Right lobe of liver (tissue), 6 donors: ENCODE measurements around the gene OR10D3. TPM values are rescaled to one million over a fixed set of nuclear protein-coding genes. Genes with fewer than 3 reads are reported as not detected.

ENCODE experiments used
- ATAC-seq, 4 donors: fragments of 200-7000 bp; cut with Tn5 transposase; one replicate each; pipeline ENCODE4 v1.9.1; 2020; ENCODE audit warnings: mild to moderate bottlenecking in 4 of 4, moderate library complexity in 4 of 4
- DNase-seq, 3 donors: peaks; one replicate each; pipeline ENCODE4 v3.0.0-alpha.2; 2020
- H3K27ac ChIP-seq, 3 donors: fragments of 200-600 bp; one replicate each; pipeline ENCODE4 v1.8.0; 2022
- H3K27me3 ChIP-seq, 2 donors: fragments of 200-600 bp; one replicate each; pipeline ENCODE4 v1.8.0; 2022
- H3K36me3 ChIP-seq, 4 donors: fragments of 200-600 bp; sonication (generic) in 1 of 4; one replicate each; pipeline versions ENCODE4 v1.5.1 to v1.8.0; 2017 to 2022; ENCODE audit warnings: control low read depth in 1 of 4
- H3K4me1 ChIP-seq, 4 donors: fragments of 200-600 bp; sonication (generic) in 1 of 4; one replicate each; pipeline versions ENCODE4 v1.5.1 to v1.8.0; 2017 to 2022; ENCODE audit warnings: control low read depth in 1 of 4
- H3K4me3 ChIP-seq, 3 donors: fragments of 200-600 bp; one replicate each; pipeline ENCODE4 v1.8.0; 2022
- H3K9me3 ChIP-seq, 4 donors: fragments of 200-600 bp; sonication (generic) in 1 of 4; one replicate each; pipeline versions ENCODE4 v1.5.1 to v1.8.0; 2017 to 2022; ENCODE audit warnings: control low read depth in 1 of 4
- CTCF ChIP-seq, 4 donors: fragments of 200-600 bp in 3 of 4; fragments of 450-650 bp in 1 of 4; IDR thresholded peaks; one replicate each; pipeline versions ENCODE4 v1.5.1 to v1.8.0; 2016 to 2022; ENCODE audit warnings: antibody characterized with exemption in 4 of 4, mild to moderate bottlenecking in 2 of 4
- POLR2A ChIP-seq: fragments of 450-650 bp; IDR thresholded peaks from one replicate; pipeline ENCODE4 v1.6.1; 2017; ENCODE audit warnings: antibody characterized with exemption, mild to moderate bottlenecking
- WGBS: methylation state at CpG from one replicate; pipeline ENCODE4 v1.1.6; 2018; ENCODE audit warnings: low coverage, low lambda C conversion rate; ENCODE audit not compliant: insufficient coverage; ENCODE audit errors: missing lambda C conversion rate; 5-methylcytosine and 5-hydroxymethylcytosine counted together
- intact Hi-C, 2 donors: fragments of 100-400 bp; cut with DNase I; formaldehyde crosslinking; loops; one replicate each; pipeline versions ENCODE4 v1.11.2 to v1.14.1; 2022
- long read RNA-seq: library from polyadenylated mRNA; unstranded; transcript quantifications from one replicate; pipeline ENCODE4 v2.0.0, GENCODE V29; 2019
- total RNA-seq, 6 experiments: library from RNA; depleted of rRNA in 2 of 6; stranded (reverse); fragments of >200 nt in 2 of 6; fragmentation: NEBNext Ultra II Directional in 3 of 6; extraction: Animal tissue kit (Norgen Biotek cat#: 25700) in 3 of 6; gene quantifications; one replicate each; pipeline versions ENCODE4 v1.1.0 to v1.2.4, GENCODE V29; 2016 to 2023
- donor health status: DM: no; HTN: yes; CAD: no.
- donor health status: DM: no; HTN: no; CAD: no.
- donor health status: DM: no; HTN: no; CAD: no.
- donor health status: DM: no; HTN: yes; CAD: no.
- donor health status: DM: no; HTN: yes; CAD: no.

Gene OR10D3, protein sequence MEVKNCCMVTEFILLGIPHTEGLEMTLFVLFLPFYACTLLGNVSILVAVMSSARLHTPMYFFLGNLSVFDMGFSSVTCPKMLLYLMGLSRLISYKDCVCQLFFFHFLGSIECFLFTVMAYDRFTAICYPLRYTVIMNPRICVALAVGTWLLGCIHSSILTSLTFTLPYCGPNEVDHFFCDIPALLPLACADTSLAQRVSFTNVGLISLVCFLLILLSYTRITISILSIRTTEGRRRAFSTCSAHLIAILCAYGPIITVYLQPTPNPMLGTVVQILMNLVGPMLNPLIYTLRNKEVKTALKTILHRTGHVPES
- not detected for total RNA-seq
- long read RNA-seq: 0 reads

GRCh38 chr11:124183068-124183467, at the start of gene OR10D3:
Gene OR10D3, plus strand, starts transcription at chr11:124183345. Its CDS starts 1,925 bp downstream, at chr11:124185270.
- intact Hi-C loops: no loop called here
- Histone ChIP-seq H3K4me3 (no peak within 1 kb of the TSS), H3K27ac (no peak within 1 kb of the TSS), H3K9me3 (no peaks in the 10 kb centered on the region), H3K27me3 (no peaks in the 10 kb centered on the region), H3K36me3 (no peaks in the 10 kb centered on the region), H3K4me1 (no peaks in the 10 kb centered on the region)
- ATAC-seq (no peak), DNase-seq (no peak)
- TF ChIP-seq POLR2A (no peak), CTCF (IDR thresholded peaks at IDR 0.05) (no peak)
- WGBS: 50% methylated on average over 3 of the region's 3 CpGs

DNA sequence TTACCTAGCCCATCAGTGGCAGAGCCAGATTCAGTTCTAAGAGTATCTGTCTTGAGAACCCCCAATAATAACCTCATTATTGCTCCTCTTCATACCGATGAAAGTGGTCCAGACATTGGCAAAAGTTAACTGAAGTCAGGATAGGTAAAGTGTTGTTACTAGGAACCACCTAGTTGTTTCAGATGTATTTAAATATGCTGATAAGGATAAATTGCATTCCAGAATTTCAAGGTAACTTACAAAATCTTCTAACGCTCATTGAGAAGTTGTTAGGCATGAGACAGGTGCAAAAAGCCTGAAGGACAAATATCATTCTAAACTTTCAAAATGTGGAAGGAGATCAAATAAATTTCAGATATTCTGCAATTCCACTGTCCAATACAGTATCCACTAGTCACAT, 40.1 kb upstream of the OR10D3 start:
- H3K4me1 ChIP-seq: no peaks in the 10 kb centered on the region
- H3K4me3 ChIP-seq: no peak overlapping the region
- no peaks in the 10 kb centered on the region for H3K9me3 ChIP-seq
- no peaks in the 10 kb centered on the region for H3K27me3 ChIP-seq
- intact Hi-C loops: no loop called here
- ATAC-seq (no peak), DNase-seq (no peak)
- H3K27ac ChIP-seq: no peak overlapping the region
- no peak for TF ChIP-seq POLR2A
- no peak for TF ChIP-seq CTCF (IDR thresholded peaks at IDR 0.05)
- 96% methylated on average over 2 of the region's 2 CpGs for WGBS
- H3K36me3 ChIP-seq: peaks cover 0 to 4% (median 0%) of the 10 kb centered on the region in 4 donors

DNA sequence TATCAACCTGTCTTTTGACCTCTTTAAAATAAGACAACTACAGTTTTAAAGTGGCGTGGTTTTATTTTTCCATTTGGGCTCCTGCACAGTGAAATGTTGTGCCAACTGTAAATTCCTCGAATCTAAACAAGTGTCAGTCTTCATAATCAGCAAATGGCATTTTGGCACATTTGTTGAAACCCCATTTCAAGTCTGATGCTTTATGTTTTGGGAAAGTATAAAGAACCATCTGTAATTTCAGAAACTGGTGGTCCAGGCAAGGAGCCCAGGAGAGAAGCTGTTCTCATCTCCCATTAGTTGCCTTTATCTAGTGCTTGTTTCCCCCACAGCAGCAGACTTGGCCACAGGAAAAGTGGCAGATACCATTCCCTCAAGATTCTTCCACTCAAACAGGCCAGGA, 35.2 kb upstream of the OR10D3 start:
- no peak for ATAC-seq
- WGBS: 80% methylated on average over 2 of the region's 2 CpGs
- no peak overlapping the region for H3K27ac ChIP-seq
- TF ChIP-seq POLR2A (no peak), CTCF (IDR thresholded peaks at IDR 0.05) (no peak)
- no peaks in the 10 kb centered on the region for H3K4me1 ChIP-seq
- no peak for DNase-seq
- H3K9me3 ChIP-seq: no peaks in the 10 kb centered on the region
- H3K4me3 ChIP-seq: no peak overlapping the region
- intact Hi-C loops: no loop called here
- no peaks in the 10 kb centered on the region for H3K36me3 ChIP-seq
- peaks cover 0 to 4% of the 10 kb centered on the region in 2 donors for H3K27me3 ChIP-seq

DNA sequence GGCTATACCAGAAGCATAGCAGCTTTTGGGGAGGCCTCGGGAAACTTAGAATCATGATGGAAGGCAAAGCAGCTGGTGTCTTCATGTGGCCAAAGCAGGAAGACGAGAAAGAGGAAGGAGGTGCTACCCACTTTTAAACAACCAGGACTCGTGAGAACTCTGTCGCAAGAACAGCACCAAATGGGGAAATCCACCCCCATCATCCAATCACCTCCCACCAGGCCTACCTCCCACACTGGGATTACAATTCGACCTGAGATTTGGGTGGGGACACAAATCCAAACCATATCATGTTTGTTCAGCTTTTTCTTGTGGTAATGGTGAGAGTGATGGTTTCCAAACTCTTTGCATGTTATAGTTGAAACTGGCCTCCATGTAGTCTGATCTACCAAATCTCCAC, 32.5 kb upstream of the OR10D3 start:
- H3K9me3 ChIP-seq: no peaks in the 10 kb centered on the region
- intact Hi-C loops: no loop called here
- H3K27me3 ChIP-seq: peaks cover 0 to 4% of the 10 kb centered on the region in 2 donors
- H3K36me3 ChIP-seq: no peaks in the 10 kb centered on the region
- H3K4me3 ChIP-seq: no peak overlapping the region
- ATAC-seq (no peak), DNase-seq (no peak)
- H3K4me1 ChIP-seq: no peaks in the 10 kb centered on the region
- 50% methylated on average over 4 of the region's 5 CpGs for WGBS
- no peak overlapping the region for H3K27ac ChIP-seq
- no peak for TF ChIP-seq CTCF (IDR thresholded peaks at IDR 0.05)
- no peak for TF ChIP-seq POLR2A
